ENCODE measurements around the gene HSPBAP1.

The HSPBAP1 gene

GRCh38 chr3:122793568-122794416 is at the start of gene HSPBAP1:
Gene HSPBAP1 (minus strand): TSS chr3:122793831. CDS start chr3:122793680, 151 bp downstream.
- peak; percentile 85 to 87 for DNase-seq (ENCODE audit: low read depth in 2 of 2)

- no peak for DNase-seq (ENCODE audit: low read depth in 2 of 2)
Measured at GRCh38 chr3:122835590-122835989, 42.0 kb upstream of the HSPBAP1 start.

- DNase-seq (ENCODE audit: low read depth in 2 of 2), result no peak
Measured at GRCh38 chr3:122828281-122828680, 34.6 kb upstream of the HSPBAP1 start.

GRCh38 chr3:122826278-122826677 is 32.6 kb upstream of the HSPBAP1 start:
- DNase-seq (ENCODE audit: low read depth in 2 of 2), result no peak

GRCh38 chr3:122825460-122825859 is 31.8 kb upstream of the HSPBAP1 start:
- no peak for DNase-seq (ENCODE audit: low read depth in 2 of 2)

- DNase-seq (ENCODE audit: low read depth in 2 of 2), result no peak
Measured at GRCh38 chr3:122824465-122825381, 31.1 kb upstream of the HSPBAP1 start.

- no peak for DNase-seq (ENCODE audit: low read depth in 2 of 2)
Measured at GRCh38 chr3:122816587-122816986, 23.0 kb upstream of the HSPBAP1 start.

GRCh38 chr3:122810734-122811133 is 17.1 kb upstream of the HSPBAP1 start:
- DNase-seq (ENCODE audit: low read depth in 2 of 2), result no peak

GRCh38 chr3:122803977-122804376 is 10.3 kb upstream of the HSPBAP1 start:
- DNase-seq (ENCODE audit: low read depth in 2 of 2), result no peak

GRCh38 chr3:122802323-122802722 is 8.7 kb upstream of the HSPBAP1 start:
- DNase-seq (ENCODE audit: low read depth in 2 of 2), result no peak

- DNase-seq (ENCODE audit: low read depth in 2 of 2), result no peak
Measured at GRCh38 chr3:122800706-122801237, 7.1 kb upstream of the HSPBAP1 start.

- DNase-seq (ENCODE audit: low read depth in 2 of 2), result no peak
Measured at GRCh38 chr3:122800031-122800430, 6.4 kb upstream of the HSPBAP1 start.

GRCh38 chr3:122799322-122799721 is 5.7 kb upstream of the HSPBAP1 start:
- no peak for DNase-seq (ENCODE audit: low read depth in 2 of 2)

GRCh38 chr3:122797291-122797690 is 3.7 kb upstream of the HSPBAP1 start:
- DNase-seq (ENCODE audit: low read depth in 2 of 2), result no peak

GRCh38 chr3:122795674-122796195 is 2.1 kb upstream of the HSPBAP1 start:
- DNase-seq (ENCODE audit: low read depth in 2 of 2), result no peak

- peak; percentile 68 to 69 for DNase-seq (ENCODE audit: low read depth in 2 of 2)
Measured at GRCh38 chr3:122794779-122795673, 1.4 kb upstream of the HSPBAP1 start, which contains the start of gene SLC49A4. Gene SLC49A4 (plus strand): TSS chr3:122795069. CDS start chr3:122795193, 124 bp downstream.

GRCh38 chr3:122794483-122794778 is 800 bp upstream of the HSPBAP1 start:
- DNase-seq (ENCODE audit: low read depth in 2 of 2), result no peak

GRCh38 chr3:122789585-122790273 is 3.9 kb downstream of the HSPBAP1 start:
- no peak for DNase-seq (ENCODE audit: low read depth in 2 of 2)

- DNase-seq (ENCODE audit: low read depth in 2 of 2), result no peak
Measured at GRCh38 chr3:122787872-122788271, 5.8 kb downstream of the HSPBAP1 start.

GRCh38 chr3:122786066-122786465 is 7.6 kb downstream of the HSPBAP1 start:
- DNase-seq (ENCODE audit: low read depth in 2 of 2), result no peak

Measured in stimulated activated CD8-positive, alpha-beta memory T cell treated with anti-CD3 and anti-CD28 coated beads, Interleukin-15, amount 100 ng/mL, for 48 hours (primary cell).